Astrocyte (in vitro differentiated cells and primary cell): ENCODE data around the gene RPLP2. TPM values are rescaled to one million over a fixed set of nuclear protein-coding genes. Genes with fewer than 3 reads are reported as not detected.

Experiments used
- DNase-seq: peaks from one replicate; pipeline ENCODE4 v3.0.0-alpha.2; 2010; ENCODE audit warnings: low read depth
- FAIRE-seq: peaks from 2 replicates; lab custom pipeline; 2011; peaks lifted over from hg19 to GRCh38; lab: Jason Lieb, UNC
- H2AFZ ChIP-seq: 2 replicates; pipeline ENCODE4 v1.6.0; 2012; ENCODE audit warnings: low read depth, low read length, inconsistent platforms
- H3K27ac ChIP-seq: 2 replicates; pipeline ENCODE4 v1.5.1; 2011; ENCODE audit warnings: low read depth, low read length, inconsistent platforms
- H3K27me3 ChIP-seq: 2 replicates; pipeline ENCODE4 v1.6.0; 2011; ENCODE audit warnings: low read length, inconsistent platforms; ENCODE audit not compliant: insufficient read depth
- H3K36me3 ChIP-seq: 2 replicates; pipeline ENCODE4 v1.5.1; 2011; ENCODE audit warnings: low read length, inconsistent platforms; ENCODE audit not compliant: insufficient read depth
- H3K4me1 ChIP-seq: 2 replicates; pipeline ENCODE4 v1.5.1; 2011; ENCODE audit warnings: low read length, inconsistent platforms; ENCODE audit not compliant: insufficient read depth
- H3K4me2 ChIP-seq: 2 replicates; pipeline ENCODE4 v1.6.0; 2012; ENCODE audit warnings: low read length, inconsistent platforms
- H3K4me3 ChIP-seq: 2 replicates; pipeline ENCODE4 v1.5.1; 2011; ENCODE audit warnings: low read depth, mild to moderate bottlenecking, low read length, inconsistent platforms; ENCODE audit not compliant: insufficient read depth
- H3K79me2 ChIP-seq: 2 replicates; pipeline ENCODE4 v1.6.0; 2012; ENCODE audit warnings: mild to moderate bottlenecking, low read length, inconsistent platforms; ENCODE audit not compliant: insufficient read depth
- H3K9ac ChIP-seq: 2 replicates; pipeline ENCODE4 v1.6.0; 2012; ENCODE audit warnings: mild to moderate bottlenecking, low read length, inconsistent platforms
- H3K9me3 ChIP-seq: 2 replicates; pipeline ENCODE4 v1.5.1; 2012; ENCODE audit warnings: low read depth, mild to moderate bottlenecking, low read length, inconsistent platforms; ENCODE audit not compliant: insufficient read depth
- H4K20me1 ChIP-seq: 2 replicates; pipeline ENCODE4 v1.6.0; 2012; ENCODE audit warnings: low read length, inconsistent platforms; ENCODE audit not compliant: insufficient read depth
- H3K27ac Mint-ChIP-seq: one replicate; pipeline ENCODE4 v1.8.0; 2021; ENCODE audit warnings: mild to moderate bottlenecking, mixed read lengths; ENCODE audit not compliant: unreplicated experiment
- H3K27me3 Mint-ChIP-seq: one replicate; pipeline ENCODE4 v1.8.0; 2021; ENCODE audit warnings: low read depth, mixed read lengths; ENCODE audit not compliant: unreplicated experiment
- H3K36me3 Mint-ChIP-seq: one replicate; pipeline ENCODE4 v1.8.0; 2021; ENCODE audit warnings: low read depth, mixed read lengths; ENCODE audit not compliant: unreplicated experiment
- H3K4me1 Mint-ChIP-seq: one replicate; pipeline ENCODE4 v1.8.0; 2021; ENCODE audit warnings: low read depth, mixed read lengths; ENCODE audit not compliant: unreplicated experiment
- H3K4me3 Mint-ChIP-seq: one replicate; pipeline ENCODE4 v1.8.0; 2021; ENCODE audit warnings: mild to moderate bottlenecking, moderate library complexity, mixed read lengths; ENCODE audit not compliant: unreplicated experiment
- H3K9me3 Mint-ChIP-seq: one replicate; pipeline ENCODE4 v1.8.0; 2021; ENCODE audit warnings: mild to moderate bottlenecking, mixed read lengths; ENCODE audit not compliant: unreplicated experiment
- CTCF ChIP-seq: IDR thresholded peaks from 2 replicates; pipeline ENCODE4 v1.5.1; 2011; ENCODE audit warnings: low read depth, mild to moderate bottlenecking, inconsistent platforms, low read length, moderate library complexity; ENCODE audit not compliant: insufficient read depth
- EZH2 ChIP-seq: IDR thresholded peaks from 2 replicates; pipeline ENCODE4 v1.6.1; 2012; ENCODE audit warnings: mild to moderate bottlenecking, low read length, inconsistent platforms; ENCODE audit not compliant: insufficient read depth
- total RNA-seq: library from RNA; stranded (reverse); gene quantifications from 2 replicates; pipeline ENCODE4 v1.2.1, GENCODE V29; 2021

Gene RPLP2
- total RNA-seq, 1 donor from 2014 or later, result 1,666 TPM

GRCh38 chr11:799641-800316 lies 10.0 kb upstream of the RPLP2 start:
- Histone ChIP-seq H2AFZ (no peak overlapping the region), H3K27ac (no peak overlapping the region), H3K9ac (no peak overlapping the region), H3K4me2 (no peak overlapping the region), H3K4me1 (peaks cover 31% of the 10 kb centered on the region), H3K9me3 (no peaks in the 10 kb centered on the region), H3K4me3 (no peak overlapping the region), H3K27me3 (no peaks in the 10 kb centered on the region), H4K20me1 (peaks cover 42% of the 10 kb centered on the region), H3K79me2 (peaks cover 27% of the 10 kb centered on the region), H3K36me3 (no peaks in the 10 kb centered on the region)
- no peaks in the 10 kb centered on the region for H3K36me3 Mint-ChIP-seq
- no peaks in the 10 kb centered on the region for H3K27me3 Mint-ChIP-seq
- TF ChIP-seq EZH2 (no peak), CTCF (no peak)
- no peaks in the 10 kb centered on the region for H3K4me1 Mint-ChIP-seq
- H3K4me3 Mint-ChIP-seq, result no peak overlapping the region
- FAIRE-seq, result no peak
- DNase-seq, result no peak
- no peaks in the 10 kb centered on the region for H3K9me3 Mint-ChIP-seq
- no peak overlapping the region for H3K27ac Mint-ChIP-seq

DNA sequence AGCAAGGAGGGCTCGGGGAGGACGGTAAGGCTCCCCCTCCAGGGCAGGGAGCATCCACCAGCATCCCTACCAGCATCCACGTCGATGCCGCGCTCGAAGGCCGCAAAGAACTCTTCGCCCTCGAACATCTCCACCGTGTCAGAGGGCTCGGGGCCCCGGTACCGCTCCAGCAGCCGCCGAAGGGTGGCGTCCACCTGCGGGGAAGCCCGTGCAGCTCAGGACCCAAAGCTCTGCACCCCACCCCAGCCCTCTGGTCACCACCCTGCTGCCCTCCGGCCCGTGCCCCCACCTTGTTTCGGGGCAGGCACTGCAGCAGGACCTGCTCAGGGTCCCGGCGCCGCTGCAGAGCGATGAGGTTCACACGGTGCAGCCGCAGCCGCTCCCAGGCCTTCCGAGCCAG lies 9.3 kb upstream of the RPLP2 start:
- no peaks in the 10 kb centered on the region for H3K36me3 ChIP-seq
- no peak overlapping the region for H3K9ac ChIP-seq
- peaks cover 35% of the 10 kb centered on the region for H4K20me1 ChIP-seq
- no peak for TF ChIP-seq EZH2
- TF ChIP-seq CTCF, result no peak
- no peak overlapping the region for H3K27ac ChIP-seq
- no peak overlapping the region for H2AFZ ChIP-seq
- H3K9me3 ChIP-seq, result no peaks in the 10 kb centered on the region
- peaks cover 33% of the 10 kb centered on the region for H3K4me1 ChIP-seq
- DNase-seq (no peak), FAIRE-seq (no peak)
- no peaks in the 10 kb centered on the region for H3K27me3 ChIP-seq
- Mint-ChIP-seq H3K9me3 (no peaks in the 10 kb centered on the region), H3K4me3 (no peak overlapping the region), H3K27ac (no peak overlapping the region), H3K36me3 (no peaks in the 10 kb centered on the region), H3K4me1 (no peaks in the 10 kb centered on the region), H3K27me3 (no peaks in the 10 kb centered on the region)
- no peak overlapping the region for H3K4me3 ChIP-seq
- no peak overlapping the region for H3K4me2 ChIP-seq
- H3K79me2 ChIP-seq, result peaks cover 27% of the 10 kb centered on the region

DNA sequence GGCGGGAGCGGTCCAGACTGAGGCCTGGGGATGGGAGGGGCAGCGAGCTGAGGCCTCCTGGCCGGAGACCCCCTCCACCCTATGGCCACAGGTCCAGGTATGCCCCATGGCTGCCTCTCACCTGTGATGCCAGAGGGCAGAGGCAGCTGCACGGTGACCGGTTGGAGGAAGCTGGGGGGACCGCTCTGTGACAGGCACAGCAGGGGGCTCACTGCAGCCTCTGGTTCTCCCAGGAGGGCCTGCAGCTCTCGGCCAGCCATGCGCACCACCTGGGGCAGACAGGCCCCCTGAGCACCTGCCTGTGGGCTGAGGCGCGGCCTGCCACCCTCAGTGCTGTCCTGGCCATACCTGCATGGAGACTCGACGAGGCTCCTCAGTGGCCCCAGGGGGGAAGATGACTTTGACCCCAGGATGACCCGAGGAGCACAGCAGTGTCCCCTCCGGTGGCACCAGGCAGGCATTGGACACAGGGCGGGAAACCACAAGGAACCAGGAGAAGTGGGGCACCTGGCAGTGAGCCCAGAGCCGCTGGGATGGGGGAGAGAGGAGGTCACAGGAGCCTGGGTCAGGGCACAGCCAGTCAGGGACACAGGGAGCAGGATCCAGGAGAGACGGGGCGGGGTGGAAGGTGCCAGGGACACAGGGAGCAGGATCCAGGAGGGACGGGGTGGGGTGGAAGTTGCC lies 8.5 kb upstream of the RPLP2 start:
- Histone ChIP-seq H3K9me3 (no peaks in the 10 kb centered on the region), H3K4me3 (no peak overlapping the region), H3K79me2 (peaks cover 23% of the 10 kb centered on the region), H3K4me1 (peaks cover 32% of the 10 kb centered on the region), H2AFZ (no peak overlapping the region), H3K36me3 (no peaks in the 10 kb centered on the region), H3K27me3 (no peaks in the 10 kb centered on the region), H4K20me1 (peaks cover 30% of the 10 kb centered on the region), H3K9ac (no peak overlapping the region), H3K4me2 (no peak overlapping the region), H3K27ac (no peak overlapping the region)
- Mint-ChIP-seq H3K4me3 (no peak overlapping the region), H3K36me3 (no peaks in the 10 kb centered on the region), H3K27me3 (no peaks in the 10 kb centered on the region), H3K9me3 (no peaks in the 10 kb centered on the region), H3K27ac (no peak overlapping the region), H3K4me1 (no peaks in the 10 kb centered on the region)
- FAIRE-seq, result no peak
- DNase-seq, result no peak
- TF ChIP-seq EZH2 (no peak), CTCF (no peak)
